IPS-18c (cell line): ENCODE data around the gene CD244.
"Not testable (repeated sequence)": the region's sequence is repeated elsewhere in the genome, so short reads cannot be mapped to it uniquely, and the experiment has no call there.

Experiments used
- H3K4me3 ChIP-seq: 2 replicates; pipeline ENCODE4 v1.7.0; 2013; ENCODE audit warnings: low read depth, mild to moderate bottlenecking, low read length, moderate library complexity; ENCODE audit not compliant: insufficient read depth
- H3K9me3 ChIP-seq: one replicate; pipeline ENCODE4 v1.6.1; 2013; ENCODE audit warnings: mild to moderate bottlenecking, low read length, moderate library complexity; ENCODE audit not compliant: control insufficient read depth, insufficient read depth

CD244 gene

GRCh38 chr1:160862203-160863060 lies at the start of gene CD244:
TSS of gene CD244 (minus strand) at chr1:160862887. CDS start at chr1:160862677, 210 bp downstream.
- Histone ChIP-seq H3K4me3 (no peak within 1 kb of the TSS), H3K9me3 (no peaks in the 10 kb centered on the region)

- Histone ChIP-seq H3K9me3 (no peaks in the 10 kb centered on the region), H3K4me3 (no peak overlapping the region)
Observed at GRCh38 chr1:160911925-160912324, 49.2 kb upstream of the CD244 start.

GRCh38 chr1:160911441-160911840 lies 48.8 kb upstream of the CD244 start:
- Histone ChIP-seq H3K9me3 (no peaks in the 10 kb centered on the region), H3K4me3 (no peak overlapping the region)

- no peaks in the 10 kb centered on the region for H3K9me3 ChIP-seq
- H3K4me3 ChIP-seq = no peak overlapping the region
Observed at GRCh38 chr1:160910170-160910750, 47.6 kb upstream of the CD244 start.

GRCh38 chr1:160907976-160908375 lies 45.3 kb upstream of the CD244 start:
- no peak overlapping the region for H3K4me3 ChIP-seq
- no peaks in the 10 kb centered on the region for H3K9me3 ChIP-seq

GRCh38 chr1:160905617-160905989 lies 42.9 kb upstream of the CD244 start:
- Histone ChIP-seq H3K9me3 (no peaks in the 10 kb centered on the region), H3K4me3 (no peak overlapping the region)

- Histone ChIP-seq H3K9me3 (no peaks in the 10 kb centered on the region), H3K4me3 (no peak overlapping the region)
Observed at GRCh38 chr1:160904783-160905616, 42.3 kb upstream of the CD244 start.

GRCh38 chr1:160902251-160902650 lies 39.6 kb upstream of the CD244 start:
- not testable (repeated sequence) for H3K9me3 ChIP-seq, H3K4me3 ChIP-seq

GRCh38 chr1:160901768-160902167 lies 39.1 kb upstream of the CD244 start:
- no peak overlapping the region for H3K4me3 ChIP-seq
- no peaks in the 10 kb centered on the region for H3K9me3 ChIP-seq

GRCh38 chr1:160900683-160901082 lies 38.0 kb upstream of the CD244 start:
- H3K4me3 ChIP-seq, H3K9me3 ChIP-seq: not testable (repeated sequence)

- not testable (repeated sequence) for H3K4me3 ChIP-seq
Observed at GRCh38 chr1:160894368-160895135, 31.9 kb upstream of the CD244 start.

GRCh38 chr1:160891474-160891873 lies 28.8 kb upstream of the CD244 start:
- Histone ChIP-seq H3K9me3 (no peaks in the 10 kb centered on the region), H3K4me3 (no peak overlapping the region)

More at GRCh38 chr1:160894368-160895135, 31.9 kb upstream of the CD244 start:
- H3K9me3 ChIP-seq = not testable (repeated sequence)

GRCh38 chr1:160888926-160889325 lies 26.2 kb upstream of the CD244 start:
- H3K9me3 ChIP-seq = no peaks in the 10 kb centered on the region
- H3K4me3 ChIP-seq = no peak overlapping the region

GRCh38 chr1:160887071-160887470 lies 24.4 kb upstream of the CD244 start:
- H3K9me3 ChIP-seq = no peaks in the 10 kb centered on the region

GRCh38 chr1:160885042-160885441 lies 22.4 kb upstream of the CD244 start, which contains the start of gene ITLN1:
TSS of gene ITLN1 (minus strand) at chr1:160885180. CDS start at chr1:160884877, 303 bp downstream.
- no peak within 1 kb of the TSS for H3K4me3 ChIP-seq

More at GRCh38 chr1:160887071-160887470, 24.4 kb upstream of the CD244 start:
- H3K4me3 ChIP-seq = no peak overlapping the region

GRCh38 chr1:160884579-160884978 lies 21.9 kb upstream of the CD244 start:
- no peak overlapping the region for H3K4me3 ChIP-seq

More at GRCh38 chr1:160885042-160885441, 22.4 kb upstream of the CD244 start, which contains the start of gene ITLN1:
- no peaks in the 10 kb centered on the region for H3K9me3 ChIP-seq

More at GRCh38 chr1:160884579-160884978, 21.9 kb upstream of the CD244 start:
- H3K9me3 ChIP-seq = no peaks in the 10 kb centered on the region
